OCI-LY1 (cell line): ENCODE data around the gene RAB33A.

Experiments
- H2AFZ ChIP-seq: fragments of 200-600 bp; sonication (generic), shearing (Covaris generic); 2 replicates; pipeline ENCODE4 v1.6.0; 2014; ENCODE audit warnings: antibody characterized with exemption, mild to moderate bottlenecking, low read length
- H3F3A ChIP-seq: fragments of 200-600 bp; sonication (generic), shearing (Covaris generic); 2 replicates; pipeline ENCODE4 v1.6.0; 2014; ENCODE audit warnings: mild to moderate bottlenecking, antibody characterized with exemption, low read length, moderate library complexity; ENCODE audit not compliant: insufficient read depth
- H3K27ac ChIP-seq: fragments of 200-600 bp; sonication (generic); 2 replicates; pipeline ENCODE4 v1.5.1; 2014; ENCODE audit warnings: low read length, mixed run types, mild to moderate bottlenecking, low read depth; ENCODE audit not compliant: poor library complexity, severe bottlenecking
- H3K27me3 ChIP-seq: fragments of 200-600 bp; sonication (generic); 2 replicates; pipeline ENCODE4 v1.6.0; 2014; ENCODE audit warnings: antibody characterized with exemption, mild to moderate bottlenecking, low read length, moderate library complexity; ENCODE audit not compliant: insufficient read depth
- H3K36me3 ChIP-seq: fragments of 200-600 bp; sonication (generic); 2 replicates; pipeline ENCODE4 v1.6.1; 2014; ENCODE audit warnings: mild to moderate bottlenecking, antibody characterized with exemption, low read length, moderate library complexity, mixed read lengths; ENCODE audit not compliant: insufficient read depth
- H3K4me1 ChIP-seq: fragments of 200-600 bp; sonication (generic); 2 replicates; pipeline ENCODE4 v1.5.1; 2014; ENCODE audit warnings: mild to moderate bottlenecking, low read length, moderate library complexity; ENCODE audit not compliant: insufficient read depth, severe bottlenecking
- H3K4me2 ChIP-seq: fragments of 200-600 bp; sonication (generic), shearing (Covaris generic); 2 replicates; pipeline ENCODE4 v1.6.1; 2014; ENCODE audit warnings: low read length
- H3K4me3 ChIP-seq: fragments of 200-600 bp; sonication (generic); 2 replicates; pipeline ENCODE4 v1.5.1; 2014; ENCODE audit warnings: low read length, low read depth, mild to moderate bottlenecking, mixed read lengths; ENCODE audit not compliant: poor library complexity, severe bottlenecking
- H3K79me2 ChIP-seq: fragments of 200-600 bp; shearing (Covaris generic); 2 replicates; pipeline ENCODE4 v1.6.1; 2016; ENCODE audit warnings: mixed run types, low read length, mixed read lengths; ENCODE audit not compliant: insufficient read depth
- H3K9ac ChIP-seq: fragments of 200-600 bp; sonication (generic), shearing (Covaris generic); 2 replicates; pipeline ENCODE4 v1.6.1; 2014; ENCODE audit warnings: mild to moderate bottlenecking, low read length, mixed read lengths
- H3K9me2 ChIP-seq: fragments of 200-600 bp; sonication (generic), shearing (Covaris generic); 2 replicates; pipeline ENCODE4 v1.6.1; 2014; ENCODE audit warnings: low read depth, mild to moderate bottlenecking, low read length, mixed read lengths
- H3K9me3 ChIP-seq: fragments of 200-600 bp; shearing (Covaris generic); 2 replicates; pipeline ENCODE4 v1.6.1; 2014; ENCODE audit warnings: low read length, mixed read lengths
- H4K20me1 ChIP-seq: fragments of 200-600 bp; sonication (generic), shearing (Covaris generic); 2 replicates; pipeline ENCODE4 v1.6.0; 2016; ENCODE audit warnings: mild to moderate bottlenecking, low read length; ENCODE audit not compliant: insufficient read depth
- EZH2 ChIP-seq: fragments of 200-600 bp; sonication (generic), shearing (Covaris generic); IDR thresholded peaks from 2 replicates; pipeline ENCODE4 v1.8.0; 2017; ENCODE audit warnings: borderline replicate concordance, mixed run types, mild to moderate bottlenecking, antibody characterized with exemption, low read length, moderate library complexity, mixed read lengths
- TF ChIP-seq, protein P1 (sequence below): fragments of 200-600 bp; sonication (generic), shearing (Covaris generic); IDR thresholded peaks from 2 replicates; pipeline ENCODE4 v1.5.1; 2017; ENCODE audit warnings: mild to moderate bottlenecking, antibody characterized with exemption, low read length, moderate library complexity, mixed read lengths

The RAB33A gene

GRCh38 chrX:130147631-130148030, 24.1 kb upstream of the RAB33A start:
- Histone ChIP-seq H4K20me1 (no peaks in the 10 kb centered on the region), H3K9ac (no peak overlapping the region), H3K27me3 (no peaks in the 10 kb centered on the region), H3K4me1 (no peaks in the 10 kb centered on the region), H3K27ac (no peak overlapping the region), H3K9me3 (no peaks in the 10 kb centered on the region), H3K36me3 (peaks cover 50% of the 10 kb centered on the region), H3K4me3 (no peak overlapping the region), H2AFZ (no peak overlapping the region), H3K79me2 (no peaks in the 10 kb centered on the region), H3K9me2 (no peaks in the 10 kb centered on the region), H3K4me2 (no peak overlapping the region), H3F3A (no peaks in the 10 kb centered on the region)
- TF ChIP-seq, protein P1, sequence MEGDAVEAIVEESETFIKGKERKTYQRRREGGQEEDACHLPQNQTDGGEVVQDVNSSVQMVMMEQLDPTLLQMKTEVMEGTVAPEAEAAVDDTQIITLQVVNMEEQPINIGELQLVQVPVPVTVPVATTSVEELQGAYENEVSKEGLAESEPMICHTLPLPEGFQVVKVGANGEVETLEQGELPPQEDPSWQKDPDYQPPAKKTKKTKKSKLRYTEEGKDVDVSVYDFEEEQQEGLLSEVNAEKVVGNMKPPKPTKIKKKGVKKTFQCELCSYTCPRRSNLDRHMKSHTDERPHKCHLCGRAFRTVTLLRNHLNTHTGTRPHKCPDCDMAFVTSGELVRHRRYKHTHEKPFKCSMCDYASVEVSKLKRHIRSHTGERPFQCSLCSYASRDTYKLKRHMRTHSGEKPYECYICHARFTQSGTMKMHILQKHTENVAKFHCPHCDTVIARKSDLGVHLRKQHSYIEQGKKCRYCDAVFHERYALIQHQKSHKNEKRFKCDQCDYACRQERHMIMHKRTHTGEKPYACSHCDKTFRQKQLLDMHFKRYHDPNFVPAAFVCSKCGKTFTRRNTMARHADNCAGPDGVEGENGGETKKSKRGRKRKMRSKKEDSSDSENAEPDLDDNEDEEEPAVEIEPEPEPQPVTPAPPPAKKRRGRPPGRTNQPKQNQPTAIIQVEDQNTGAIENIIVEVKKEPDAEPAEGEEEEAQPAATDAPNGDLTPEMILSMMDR: no peak
- TF ChIP-seq EZH2: no peak

DNA sequence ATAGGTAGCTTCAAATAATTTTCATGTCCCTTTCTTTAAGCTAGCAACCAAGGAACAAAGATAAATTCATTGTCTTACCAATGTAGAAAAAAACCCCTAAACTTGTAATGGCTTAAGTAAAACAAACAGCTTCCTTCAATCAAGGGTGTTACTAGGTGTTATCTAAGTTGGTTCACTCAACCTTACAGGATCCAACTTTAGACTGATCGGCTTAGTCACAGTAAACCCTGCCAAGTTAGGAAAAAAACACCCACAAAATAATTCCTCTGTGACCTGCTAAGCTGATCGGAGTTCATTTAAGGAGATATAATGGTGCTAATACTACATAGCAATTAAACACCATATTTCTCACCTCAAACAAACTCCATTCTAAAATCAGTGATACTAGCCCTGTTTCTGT, 16.2 kb upstream of the RAB33A start:
- no peaks in the 10 kb centered on the region for H3F3A ChIP-seq
- H3K79me2 ChIP-seq: peaks cover 6% of the 10 kb centered on the region; the same call in 1 of the 2 replicates
- no peak overlapping the region for H3K27ac ChIP-seq
- H4K20me1 ChIP-seq: no peaks in the 10 kb centered on the region
- peaks cover 26% of the 10 kb centered on the region for H3K36me3 ChIP-seq
- H3K4me3 ChIP-seq: no peak overlapping the region
- no peak overlapping the region for H3K9ac ChIP-seq
- H3K9me3 ChIP-seq: no peaks in the 10 kb centered on the region
- H3K9me2 ChIP-seq: no peaks in the 10 kb centered on the region
- peaks cover 15% of the 10 kb centered on the region for H3K4me1 ChIP-seq
- TF ChIP-seq EZH2: no peak
- TF ChIP-seq, protein P1: no peak
- H3K27me3 ChIP-seq: no peaks in the 10 kb centered on the region
- no peak overlapping the region for H3K4me2 ChIP-seq
- H2AFZ ChIP-seq: no peak overlapping the region

- Histone ChIP-seq H2AFZ (no peak overlapping the region), H3K36me3 (peaks cover 26% of the 10 kb centered on the region), H3K79me2 (peaks cover 19% of the 10 kb centered on the region), H3K9me3 (no peaks in the 10 kb centered on the region), H3K27me3 (no peaks in the 10 kb centered on the region), H3K9me2 (no peaks in the 10 kb centered on the region), H3K4me2 (no peak overlapping the region), H3K9ac (no peak overlapping the region), H4K20me1 (no peaks in the 10 kb centered on the region), H3K4me1 (peaks cover 28% of the 10 kb centered on the region), H3K27ac (no peak overlapping the region), H3K4me3 (no peak overlapping the region), H3F3A (no peaks in the 10 kb centered on the region)
- TF ChIP-seq EZH2: no peak
- TF ChIP-seq, protein P1: no peak
These were observed 13.5 kb upstream of the RAB33A start for GRCh38 chrX:130158311-130158710.
